ENCODE measurements around the gene PPP1R3D. TPM values are rescaled to one million over a fixed set of nuclear protein-coding genes. Genes with fewer than 3 reads are reported as not detected.

PPP1R3D gene
- total RNA-seq, 1 experiment from 2014 or later: 2.4 TPM

DNA sequence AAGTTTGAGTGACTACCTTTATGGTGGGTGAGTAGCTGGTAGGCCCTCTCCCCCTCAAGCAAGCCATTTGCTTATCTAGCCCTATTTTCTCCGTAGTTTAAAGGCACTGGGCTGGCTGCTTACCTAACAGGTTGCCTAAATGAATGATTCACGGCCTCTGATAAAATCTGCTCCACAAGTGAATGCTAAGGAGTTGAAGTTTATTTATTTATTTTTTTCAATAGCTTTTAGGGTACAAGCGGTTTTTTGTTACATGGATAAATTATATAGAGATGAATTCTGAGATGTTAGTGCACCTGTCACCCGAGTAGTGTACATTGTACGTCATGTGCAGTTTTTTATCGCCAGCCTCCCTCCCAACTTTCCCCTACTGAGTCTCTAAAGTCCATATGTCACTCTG is 9.8 kb upstream of the PPP1R3D start:
- Mint-ChIP-seq H3K27me3 (ENCODE audit: insufficient read depth, unreplicated experiment) (no peaks in the 10 kb centered on the region), H3K9me3 (ENCODE audit: unreplicated experiment) (no peaks in the 10 kb centered on the region), H3K27ac (ENCODE audit: low read depth, unreplicated experiment) (no peak overlapping the region), H3K4me1 (ENCODE audit: insufficient read depth, unreplicated experiment) (no peaks in the 10 kb centered on the region), H3K36me3 (ENCODE audit: insufficient read depth, unreplicated experiment) (peaks cover 2% of the 10 kb centered on the region), H3K4me3 (ENCODE audit: unreplicated experiment) (no peak overlapping the region)
- TF ChIP-seq, protein P1, sequence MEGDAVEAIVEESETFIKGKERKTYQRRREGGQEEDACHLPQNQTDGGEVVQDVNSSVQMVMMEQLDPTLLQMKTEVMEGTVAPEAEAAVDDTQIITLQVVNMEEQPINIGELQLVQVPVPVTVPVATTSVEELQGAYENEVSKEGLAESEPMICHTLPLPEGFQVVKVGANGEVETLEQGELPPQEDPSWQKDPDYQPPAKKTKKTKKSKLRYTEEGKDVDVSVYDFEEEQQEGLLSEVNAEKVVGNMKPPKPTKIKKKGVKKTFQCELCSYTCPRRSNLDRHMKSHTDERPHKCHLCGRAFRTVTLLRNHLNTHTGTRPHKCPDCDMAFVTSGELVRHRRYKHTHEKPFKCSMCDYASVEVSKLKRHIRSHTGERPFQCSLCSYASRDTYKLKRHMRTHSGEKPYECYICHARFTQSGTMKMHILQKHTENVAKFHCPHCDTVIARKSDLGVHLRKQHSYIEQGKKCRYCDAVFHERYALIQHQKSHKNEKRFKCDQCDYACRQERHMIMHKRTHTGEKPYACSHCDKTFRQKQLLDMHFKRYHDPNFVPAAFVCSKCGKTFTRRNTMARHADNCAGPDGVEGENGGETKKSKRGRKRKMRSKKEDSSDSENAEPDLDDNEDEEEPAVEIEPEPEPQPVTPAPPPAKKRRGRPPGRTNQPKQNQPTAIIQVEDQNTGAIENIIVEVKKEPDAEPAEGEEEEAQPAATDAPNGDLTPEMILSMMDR (IDR thresholded peaks at IDR 0.05; ENCODE audit: unreplicated experiment): no peak
- DNase-seq (ENCODE audit: unreplicated experiment): no peak
- ChIA-PET POLR2A (interaction anchor here (1.1 to 7.0 kb wide), 2 partner anchors 9 to 22 kb away, joined by 6 to 45 read pairs; partner anchors contain the start of genes FAM217B and PPP1R3D), CTCF (interaction anchor here (0.6 to 22.6 kb wide), 31 partner anchors 8 to 744 kb away, joined by 3 to 360 read pairs (median 4); partner anchors contain the start of genes CDH26, FAM217B, PPP1R3D and SYCP2)
- BruUV-seq (replicated peaks): no TSS peak
- intact Hi-C loops (cut with micrococcal nuclease): loop anchor here (1.0 to 5.0 kb wide), 4 partner anchors 100 to 312 kb away; no protein-coding TSS in a partner anchor

DNA sequence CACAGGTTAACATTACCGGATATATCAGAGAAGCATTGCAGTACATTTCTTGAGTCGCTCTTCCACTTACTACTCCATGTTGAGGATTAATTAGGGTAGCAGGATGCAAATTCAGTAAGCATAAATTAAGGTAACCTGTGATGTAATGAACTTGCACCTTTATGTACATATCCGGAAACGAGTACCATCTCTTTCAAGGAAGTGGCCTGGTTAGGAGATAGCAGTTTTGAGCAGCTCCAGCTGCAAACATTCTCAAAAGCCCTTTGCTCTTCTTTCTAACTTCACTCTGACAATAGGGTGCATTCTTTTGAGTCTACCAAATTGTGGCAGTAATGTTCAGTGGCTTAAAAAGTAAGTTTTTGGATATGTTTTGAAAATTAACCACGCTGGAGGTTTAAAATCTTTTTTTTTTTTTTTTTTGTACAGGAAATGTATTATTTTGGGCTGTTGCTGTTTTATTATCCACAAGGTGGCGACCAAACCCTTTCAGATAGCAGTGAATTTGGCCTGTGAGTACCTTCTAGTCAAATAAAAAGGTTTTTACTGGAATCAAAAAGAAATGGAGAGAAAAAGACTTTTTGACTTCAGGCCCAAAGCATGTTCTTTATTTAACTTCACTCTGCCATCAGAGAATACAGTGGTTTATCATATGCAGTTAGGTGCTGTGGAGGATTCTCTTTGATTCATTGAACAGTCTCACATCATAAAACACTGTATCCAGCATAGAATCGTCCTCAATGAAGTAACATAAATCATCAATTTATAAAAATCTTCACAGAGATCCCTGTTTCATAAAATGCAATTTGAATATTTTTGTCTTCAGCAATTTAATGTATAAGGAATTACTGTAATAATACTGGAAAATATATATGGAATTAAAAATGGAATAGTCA is 9.0 kb upstream of the PPP1R3D start:
- TF ChIP-seq, protein P1 (IDR thresholded peaks at IDR 0.05; ENCODE audit: unreplicated experiment): peak; percentile 23
- Mint-ChIP-seq H3K27ac (ENCODE audit: low read depth, unreplicated experiment) (no peak overlapping the region), H3K9me3 (ENCODE audit: unreplicated experiment) (no peaks in the 10 kb centered on the region), H3K27me3 (ENCODE audit: insufficient read depth, unreplicated experiment) (no peaks in the 10 kb centered on the region), H3K4me1 (ENCODE audit: insufficient read depth, unreplicated experiment) (no peaks in the 10 kb centered on the region), H3K4me3 (ENCODE audit: unreplicated experiment) (no peak overlapping the region), H3K36me3 (ENCODE audit: insufficient read depth, unreplicated experiment) (peaks cover 10% of the 10 kb centered on the region)
- no TSS peak for BruUV-seq (replicated peaks)
- POLR2A ChIA-PET: interaction anchor here (0.6 to 7.0 kb wide), 4 partner anchors 8 to 1206 kb away, joined by 3 to 45 read pairs (median 8); partner anchors contain the start of genes FAM217B and PPP1R3D
- intact Hi-C loops (cut with micrococcal nuclease): loop anchor here (1.0 to 5.0 kb wide), 4 partner anchors 101 to 313 kb away; no protein-coding TSS in a partner anchor
- DNase-seq (ENCODE audit: unreplicated experiment): peak; percentile 71
- CTCF ChIA-PET: interaction anchor here (0.5 to 22.6 kb wide), 40 partner anchors 9 to 1488 kb away, joined by 3 to 360 read pairs (median 4); partner anchors contain the start of genes CDH26, FAM217B, PPP1R3D and SYCP2

DNA sequence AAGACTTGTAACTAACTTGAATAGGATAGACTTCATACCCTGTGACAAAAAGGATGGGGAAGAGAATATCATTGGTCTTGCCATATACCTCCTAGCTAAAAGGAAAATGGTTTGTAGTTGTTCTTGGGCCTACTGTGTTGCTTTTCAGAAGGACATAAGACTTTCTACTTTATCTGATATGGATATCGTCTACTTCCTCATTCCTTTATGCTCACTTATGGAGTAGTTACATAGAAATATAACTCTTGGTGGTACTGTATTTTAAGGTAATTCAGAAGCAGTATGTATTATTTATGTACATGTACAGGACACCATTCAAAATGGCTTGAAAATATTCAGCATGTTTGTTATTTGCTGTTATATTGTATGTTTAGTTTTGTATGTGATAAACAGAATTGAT is 8.1 kb upstream of the PPP1R3D start:
- CTCF ChIA-PET: interaction anchor here (0.6 to 22.6 kb wide), 18 partner anchors 8 to 1969 kb away, joined by 3 to 360 read pairs (median 4); partner anchors contain the start of genes FAM217B and PPP1R3D
- Mint-ChIP-seq H3K4me1 (ENCODE audit: insufficient read depth, unreplicated experiment) (no peaks in the 10 kb centered on the region), H3K9me3 (ENCODE audit: unreplicated experiment) (no peaks in the 10 kb centered on the region), H3K27me3 (ENCODE audit: insufficient read depth, unreplicated experiment) (no peaks in the 10 kb centered on the region), H3K36me3 (ENCODE audit: insufficient read depth, unreplicated experiment) (peaks cover 16% of the 10 kb centered on the region), H3K4me3 (ENCODE audit: unreplicated experiment) (no peak overlapping the region), H3K27ac (ENCODE audit: low read depth, unreplicated experiment) (no peak overlapping the region)
- no TSS peak for BruUV-seq (replicated peaks)
- POLR2A ChIA-PET: interaction anchor here (1.0 to 7.0 kb wide), 3 partner anchors 7 to 24 kb away, joined by 3 to 45 read pairs (median 10); partner anchors contain the start of genes FAM217B and PPP1R3D
- intact Hi-C loops (cut with micrococcal nuclease): loop anchor here (5.0 kb wide), 3 partner anchors 189 to 314 kb away; no protein-coding TSS in a partner anchor
- no peak for DNase-seq (ENCODE audit: unreplicated experiment)
- TF ChIP-seq, protein P1 (IDR thresholded peaks at IDR 0.05; ENCODE audit: unreplicated experiment): no peak

DNA sequence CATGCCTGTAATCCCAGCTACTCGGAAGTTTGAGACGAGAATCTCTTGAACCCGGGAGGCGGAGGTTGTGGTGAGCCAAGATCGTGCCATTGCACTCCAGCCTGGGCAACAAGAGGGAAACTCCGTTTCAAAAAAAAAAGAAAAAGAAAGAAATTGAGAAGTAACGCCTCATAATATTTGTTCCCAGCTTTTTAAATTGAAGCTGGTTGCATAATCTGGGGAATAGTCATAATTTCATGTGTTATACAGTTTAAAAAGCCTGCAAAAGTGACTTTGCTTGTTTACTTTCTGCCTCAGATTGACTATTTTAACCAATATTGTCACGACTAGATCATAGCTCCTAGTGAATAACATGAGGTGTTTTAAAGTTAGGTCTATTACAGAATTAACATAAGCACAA is 7.3 kb upstream of the PPP1R3D start:
- Mint-ChIP-seq H3K27me3 (ENCODE audit: insufficient read depth, unreplicated experiment) (no peaks in the 10 kb centered on the region), H3K36me3 (ENCODE audit: insufficient read depth, unreplicated experiment) (peaks cover 22% of the 10 kb centered on the region), H3K4me1 (ENCODE audit: insufficient read depth, unreplicated experiment) (no peaks in the 10 kb centered on the region), H3K4me3 (ENCODE audit: unreplicated experiment) (no peak overlapping the region), H3K9me3 (ENCODE audit: unreplicated experiment) (no peaks in the 10 kb centered on the region), H3K27ac (ENCODE audit: low read depth, unreplicated experiment) (no peak overlapping the region)
- POLR2A ChIA-PET: interaction anchor here (3.2 kb wide), 1 partner anchor 25 kb away, joined by 10 read pairs; no protein-coding TSS in a partner anchor
- TF ChIP-seq, protein P1 (IDR thresholded peaks at IDR 0.05; ENCODE audit: unreplicated experiment): no peak
- DNase-seq (ENCODE audit: unreplicated experiment): no peak
- no TSS peak for BruUV-seq (replicated peaks)
- CTCF ChIA-PET: interaction anchor here (0.6 to 22.6 kb wide), 7 partner anchors 7 to 1970 kb away, joined by 3 to 360 read pairs (median 7); partner anchors contain the start of genes FAM217B and PPP1R3D
- intact Hi-C loops (cut with micrococcal nuclease): loop anchor here (5.0 kb wide), 3 partner anchors 190 to 315 kb away; no protein-coding TSS in a partner anchor

Measured in MCF 10A (cell line).